Colonic mucosa (tissue), 4 donors: ENCODE results near the gene SOHLH1. TPM values are rescaled to one million over a fixed set of nuclear protein-coding genes. Genes with fewer than 3 reads are reported as not detected.

Experiments
- DNase-seq: peaks from one replicate; pipeline ENCODE4 v3.0.0-alpha.2; 2020
- H3K27ac ChIP-seq: fragments of 200-600 bp; one replicate; pipeline ENCODE4 v1.8.0; 2021
- H3K27me3 ChIP-seq: fragments of 200-600 bp; one replicate; pipeline ENCODE4 v1.8.0; 2021
- H3K36me3 ChIP-seq: fragments of 200-600 bp; one replicate; pipeline ENCODE4 v1.8.0; 2021
- H3K4me1 ChIP-seq: fragments of 200-600 bp; one replicate; pipeline ENCODE4 v1.8.0; 2021; ENCODE audit warnings: mild to moderate bottlenecking
- H3K4me3 ChIP-seq: fragments of 200-600 bp; one replicate; pipeline ENCODE4 v1.8.0; 2021
- H3K9ac ChIP-seq, 2 donors: one replicate each; pipeline ENCODE4 v1.7.0; 2013; ENCODE audit warnings: control low read depth in 2 of 2, low read depth in 2 of 2, low read length in 2 of 2
- H3K9me3 ChIP-seq: fragments of 200-600 bp; one replicate; pipeline ENCODE4 v1.8.0; 2021
- intact Hi-C: fragments of 100-400 bp; cut with DNase I; formaldehyde crosslinking; loops from one replicate; pipeline ENCODE4 v1.14.1; 2022
- total RNA-seq, 2 donors: library from RNA; stranded (reverse); fragmentation: NEBNext Ultra II Directional in 1 of 2; extraction: Animal tissue kit (Norgen Biotek cat#: 25700) in 1 of 2; gene quantifications; one replicate each; pipeline ENCODE4 v1.2.1, GENCODE V29; 2021
- TF ChIP-seq, protein P1 (sequence below): fragments of 200-600 bp; IDR thresholded peaks from one replicate; pipeline ENCODE4 v1.8.0; 2022; ENCODE audit warnings: antibody characterized with exemption, mild to moderate bottlenecking
- donor health status: healthy.
- donor health status: DM: no; HTN: no; CAD: no.
- donor health status: DM: no; HTN: no; CAD: no.

SOHLH1 gene
- not detected for total RNA-seq

- Histone ChIP-seq H3K27ac (no peak within 1 kb of the TSS), H3K27me3 (peaks cover 10% of the 10 kb centered on the region), H3K4me1 (no peaks in the 10 kb centered on the region), H3K4me3 (no peak within 1 kb of the TSS), H3K36me3 (no peaks in the 10 kb centered on the region), H3K9me3 (no peaks in the 10 kb centered on the region), H3K9ac (no peak within 1 kb of the TSS)
- DNase-seq, result no peak
- intact Hi-C loops, result no loop called here
- TF ChIP-seq, protein P1, sequence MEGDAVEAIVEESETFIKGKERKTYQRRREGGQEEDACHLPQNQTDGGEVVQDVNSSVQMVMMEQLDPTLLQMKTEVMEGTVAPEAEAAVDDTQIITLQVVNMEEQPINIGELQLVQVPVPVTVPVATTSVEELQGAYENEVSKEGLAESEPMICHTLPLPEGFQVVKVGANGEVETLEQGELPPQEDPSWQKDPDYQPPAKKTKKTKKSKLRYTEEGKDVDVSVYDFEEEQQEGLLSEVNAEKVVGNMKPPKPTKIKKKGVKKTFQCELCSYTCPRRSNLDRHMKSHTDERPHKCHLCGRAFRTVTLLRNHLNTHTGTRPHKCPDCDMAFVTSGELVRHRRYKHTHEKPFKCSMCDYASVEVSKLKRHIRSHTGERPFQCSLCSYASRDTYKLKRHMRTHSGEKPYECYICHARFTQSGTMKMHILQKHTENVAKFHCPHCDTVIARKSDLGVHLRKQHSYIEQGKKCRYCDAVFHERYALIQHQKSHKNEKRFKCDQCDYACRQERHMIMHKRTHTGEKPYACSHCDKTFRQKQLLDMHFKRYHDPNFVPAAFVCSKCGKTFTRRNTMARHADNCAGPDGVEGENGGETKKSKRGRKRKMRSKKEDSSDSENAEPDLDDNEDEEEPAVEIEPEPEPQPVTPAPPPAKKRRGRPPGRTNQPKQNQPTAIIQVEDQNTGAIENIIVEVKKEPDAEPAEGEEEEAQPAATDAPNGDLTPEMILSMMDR, result no peak
Observed at GRCh38 chr9:135699440-135699839, at the start of gene SOHLH1. Gene SOHLH1, minus strand, starts transcription at chr9:135699481. Its CDS starts 14 bp downstream, at chr9:135699467.

DNA sequence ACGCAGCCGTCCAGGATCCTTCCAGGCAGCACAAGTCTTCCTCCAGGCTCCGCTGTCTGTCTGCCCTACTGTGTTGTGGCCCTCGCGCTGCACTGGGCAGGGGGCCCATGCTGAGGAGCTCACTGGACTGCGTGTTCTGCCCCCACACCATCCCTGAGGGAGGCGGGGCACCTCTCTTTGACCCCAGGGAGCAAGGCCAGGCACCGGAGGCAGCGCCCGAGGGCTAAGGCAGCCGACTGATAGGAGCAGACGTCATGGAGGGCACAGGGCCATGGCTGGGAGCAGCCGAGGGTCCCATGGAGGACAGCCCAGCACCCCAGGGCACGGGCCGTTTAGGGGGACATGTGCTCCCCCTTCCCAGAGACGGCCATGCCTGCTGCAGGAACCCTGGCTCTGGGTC is 49.4 kb upstream of the SOHLH1 start:
- intact Hi-C loops, result no loop called here
- DNase-seq, result no peak
- Histone ChIP-seq H3K9ac (no peak overlapping the region), H3K4me3 (no peak overlapping the region), H3K27me3 (no peaks in the 10 kb centered on the region), H3K27ac (no peak overlapping the region), H3K9me3 (no peaks in the 10 kb centered on the region), H3K36me3 (no peaks in the 10 kb centered on the region), H3K4me1 (no peaks in the 10 kb centered on the region)
- TF ChIP-seq, protein P1, result no peak

DNA sequence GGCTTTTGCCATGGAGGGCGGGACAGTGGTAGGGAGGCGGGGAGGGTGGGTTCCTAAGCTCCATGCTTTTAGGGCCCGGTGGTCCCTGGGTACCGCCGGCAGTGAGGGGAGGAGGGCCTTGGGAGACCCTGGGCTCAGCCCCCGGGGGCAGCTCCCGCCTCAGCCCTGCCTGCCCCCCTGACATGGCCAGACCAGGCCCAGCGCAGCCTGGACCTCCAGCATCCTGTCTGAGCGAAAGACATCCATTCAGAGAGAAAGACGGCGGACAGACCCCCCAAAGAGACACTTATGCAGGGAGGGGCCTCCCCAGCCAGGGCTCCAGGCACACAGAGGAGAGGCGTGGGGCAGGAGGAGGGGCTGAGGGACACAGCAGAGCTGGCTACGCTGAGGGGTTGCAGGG is 48.0 kb upstream of the SOHLH1 start:
- Histone ChIP-seq H3K36me3 (no peaks in the 10 kb centered on the region), H3K27ac (no peak overlapping the region), H3K27me3 (no peaks in the 10 kb centered on the region), H3K4me1 (no peaks in the 10 kb centered on the region), H3K9ac (no peak overlapping the region), H3K4me3 (no peak overlapping the region), H3K9me3 (no peaks in the 10 kb centered on the region)
- intact Hi-C loops, result no loop called here
- DNase-seq, result no peak
- TF ChIP-seq, protein P1, result no peak

- intact Hi-C loops, result no loop called here
- no peak for DNase-seq
- H3K36me3 ChIP-seq, result no peaks in the 10 kb centered on the region
- no peak overlapping the region for H3K27ac ChIP-seq
- TF ChIP-seq, protein P1, result no peak
- no peak overlapping the region for H3K9ac ChIP-seq
- H3K27me3 ChIP-seq, result no peaks in the 10 kb centered on the region
- H3K4me3 ChIP-seq, result no peak overlapping the region
- H3K4me1 ChIP-seq, result no peaks in the 10 kb centered on the region
- H3K9me3 ChIP-seq, result no peaks in the 10 kb centered on the region
Observed at GRCh38 chr9:135746565-135746964, 47.3 kb upstream of the SOHLH1 start.

GRCh38 chr9:135745686-135746324 is 46.5 kb upstream of the SOHLH1 start:
- no peak overlapping the region for H3K27ac ChIP-seq
- intact Hi-C loops, result no loop called here
- TF ChIP-seq, protein P1, result no peak
- no peak overlapping the region for H3K9ac ChIP-seq
- no peaks in the 10 kb centered on the region for H3K9me3 ChIP-seq
- H3K4me1 ChIP-seq, result no peaks in the 10 kb centered on the region
- DNase-seq, result no peak
- H3K4me3 ChIP-seq, result no peak overlapping the region
- no peaks in the 10 kb centered on the region for H3K36me3 ChIP-seq
- no peaks in the 10 kb centered on the region for H3K27me3 ChIP-seq
